Hepatic stellate cell (primary cell): ENCODE measurements around the gene MYH7.

ENCODE experiments used
- DNase-seq: peaks from one replicate; pipeline ENCODE4 v3.0.0; 2011; ENCODE audit warnings: low spot score

Gene MYH7

GRCh38 chr14:23366426-23366921 lies 69.0 kb downstream of the MYH7 start:
- DNase-seq, result peak; percentile 69

GRCh38 chr14:23365732-23366425 lies 69.6 kb downstream of the MYH7 start:
- peak; percentile 59 for DNase-seq

GRCh38 chr14:23365036-23365731 lies 70.3 kb downstream of the MYH7 start, which contains the start of gene EFS:
EFS (minus strand) TSS chr14:23365172; CDS start chr14:23365025, 147 bp downstream.
- peak; percentile 41 for DNase-seq

GRCh38 chr14:23364164-23365035 lies 71.1 kb downstream of the MYH7 start:
- peak; percentile 40 for DNase-seq
